Astrocyte (in vitro differentiated cells and primary cell): ENCODE measurements around the gene CEP19.

Experiments
- EZH2 ChIP-seq: IDR thresholded peaks from 2 replicates; pipeline ENCODE4 v1.6.1; 2012; ENCODE audit warnings: mild to moderate bottlenecking, low read length, inconsistent platforms; ENCODE audit not compliant: insufficient read depth
- TF ChIP-seq, protein P1 (sequence below): IDR thresholded peaks from 2 replicates; pipeline ENCODE4 v1.5.1; 2011; ENCODE audit warnings: low read depth, mild to moderate bottlenecking, inconsistent platforms, low read length, moderate library complexity; ENCODE audit not compliant: insufficient read depth

DNA sequence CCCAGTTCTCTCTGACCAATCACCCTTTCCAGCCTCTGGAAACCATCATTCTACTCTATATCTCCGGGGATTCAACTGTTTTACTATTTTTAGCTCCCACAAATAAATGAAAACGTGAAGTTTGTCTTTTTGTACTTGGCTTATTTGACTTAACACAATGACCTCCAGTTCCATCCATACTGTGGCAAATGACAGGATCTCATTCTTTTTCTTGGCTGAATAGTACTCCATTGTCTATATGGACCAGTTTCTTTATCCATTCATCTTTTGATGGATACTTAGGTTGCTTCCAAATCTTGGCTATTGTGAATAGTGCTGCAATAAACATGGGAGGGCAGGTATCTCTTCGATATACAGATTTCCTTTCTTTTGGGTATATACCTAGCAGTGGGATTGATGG is 38.4 kb downstream of the CEP19 start:
- TF ChIP-seq, protein P1, sequence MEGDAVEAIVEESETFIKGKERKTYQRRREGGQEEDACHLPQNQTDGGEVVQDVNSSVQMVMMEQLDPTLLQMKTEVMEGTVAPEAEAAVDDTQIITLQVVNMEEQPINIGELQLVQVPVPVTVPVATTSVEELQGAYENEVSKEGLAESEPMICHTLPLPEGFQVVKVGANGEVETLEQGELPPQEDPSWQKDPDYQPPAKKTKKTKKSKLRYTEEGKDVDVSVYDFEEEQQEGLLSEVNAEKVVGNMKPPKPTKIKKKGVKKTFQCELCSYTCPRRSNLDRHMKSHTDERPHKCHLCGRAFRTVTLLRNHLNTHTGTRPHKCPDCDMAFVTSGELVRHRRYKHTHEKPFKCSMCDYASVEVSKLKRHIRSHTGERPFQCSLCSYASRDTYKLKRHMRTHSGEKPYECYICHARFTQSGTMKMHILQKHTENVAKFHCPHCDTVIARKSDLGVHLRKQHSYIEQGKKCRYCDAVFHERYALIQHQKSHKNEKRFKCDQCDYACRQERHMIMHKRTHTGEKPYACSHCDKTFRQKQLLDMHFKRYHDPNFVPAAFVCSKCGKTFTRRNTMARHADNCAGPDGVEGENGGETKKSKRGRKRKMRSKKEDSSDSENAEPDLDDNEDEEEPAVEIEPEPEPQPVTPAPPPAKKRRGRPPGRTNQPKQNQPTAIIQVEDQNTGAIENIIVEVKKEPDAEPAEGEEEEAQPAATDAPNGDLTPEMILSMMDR, result no peak
- TF ChIP-seq EZH2, result no peak
